HG02938 (cell line): Measurements from ENCODE around the gene CHST14.

Experiments used
- ATAC-seq: cut with Tn5 transposase; IDR thresholded peaks from one replicate; pipeline ENCODE4 v1.9.1; 2021; ENCODE audit warnings: mild to moderate bottlenecking, moderate library complexity; ENCODE audit not compliant: unreplicated experiment

CHST14 gene

GRCh38 chr15:40487816-40488682 is 17.3 kb downstream of the CHST14 start:
- ATAC-seq, result no peak

- no peak for ATAC-seq
Observed at GRCh38 chr15:40489274-40490175, 18.7 kb downstream of the CHST14 start.

- no peak for ATAC-seq
Observed at GRCh38 chr15:40493089-40493840, 22.5 kb downstream of the CHST14 start.

GRCh38 chr15:40495516-40495915 is 24.7 kb downstream of the CHST14 start:
- no peak for ATAC-seq

- no peak for ATAC-seq
Observed at GRCh38 chr15:40498418-40498817, 27.6 kb downstream of the CHST14 start.

GRCh38 chr15:40498891-40499290 is 28.1 kb downstream of the CHST14 start:
- no peak for ATAC-seq

GRCh38 chr15:40499931-40500330 is 29.1 kb downstream of the CHST14 start:
- ATAC-seq, result no peak

GRCh38 chr15:40500568-40501330 is 30.0 kb downstream of the CHST14 start:
- ATAC-seq, result no peak

GRCh38 chr15:40501487-40501886 is 30.7 kb downstream of the CHST14 start:
- ATAC-seq, result no peak

GRCh38 chr15:40506964-40507571 is 36.3 kb downstream of the CHST14 start:
- ATAC-seq, result no peak

- ATAC-seq, result no peak
Observed at GRCh38 chr15:40508216-40508615, 37.4 kb downstream of the CHST14 start.

GRCh38 chr15:40510201-40510600 is 39.4 kb downstream of the CHST14 start:
- no peak for ATAC-seq

GRCh38 chr15:40511093-40511471 is 40.3 kb downstream of the CHST14 start:
- peak; percentile 50 for ATAC-seq

GRCh38 chr15:40511472-40512133 is 40.8 kb downstream of the CHST14 start:
- peak; percentile 23 for ATAC-seq

- no peak for ATAC-seq
Observed at GRCh38 chr15:40512440-40512839, 41.7 kb downstream of the CHST14 start.

- ATAC-seq, result no peak
Observed at GRCh38 chr15:40513609-40514008, 42.8 kb downstream of the CHST14 start.

GRCh38 chr15:40516322-40516721 is 45.5 kb downstream of the CHST14 start:
- ATAC-seq, result no peak
